ENCODE measurements around the gene LAMA2. TPM values are rescaled to one million over a fixed set of nuclear protein-coding genes. Genes with fewer than 3 reads are reported as not detected.

The LAMA2 gene
- polyA plus RNA-seq, 3 donors: not detected

DNA sequence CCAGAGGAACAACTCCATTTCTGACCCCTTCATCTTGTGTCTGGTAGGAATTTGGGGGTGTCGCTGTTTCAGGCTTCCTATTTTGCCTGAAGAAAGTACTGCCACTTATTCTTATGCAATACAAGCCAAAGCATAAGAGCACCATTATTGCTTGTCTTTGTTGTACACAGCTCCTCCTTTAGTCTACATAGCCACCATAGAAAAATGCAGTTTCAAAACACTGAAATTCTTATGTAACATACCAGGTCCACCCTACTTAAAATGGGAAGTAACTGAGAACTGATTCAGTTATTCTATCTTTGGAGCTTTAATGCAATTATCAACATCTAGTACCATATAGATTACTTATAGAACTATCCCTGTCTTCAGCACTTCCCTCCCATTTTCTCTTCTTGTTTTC, 571.5 kb downstream of the LAMA2 start:
- peak overlapping the region; percentile 73 to 77 for H3K27ac ChIP-seq (ENCODE audit: low read depth in 1 of 2, low read length in 2 of 2)
- H3K27me3 Mint-ChIP-seq (ENCODE audit: low read depth in 3 of 3): peaks cover 0 to 2% (median 0%) of the 10 kb centered on the region in 3 donors

DNA sequence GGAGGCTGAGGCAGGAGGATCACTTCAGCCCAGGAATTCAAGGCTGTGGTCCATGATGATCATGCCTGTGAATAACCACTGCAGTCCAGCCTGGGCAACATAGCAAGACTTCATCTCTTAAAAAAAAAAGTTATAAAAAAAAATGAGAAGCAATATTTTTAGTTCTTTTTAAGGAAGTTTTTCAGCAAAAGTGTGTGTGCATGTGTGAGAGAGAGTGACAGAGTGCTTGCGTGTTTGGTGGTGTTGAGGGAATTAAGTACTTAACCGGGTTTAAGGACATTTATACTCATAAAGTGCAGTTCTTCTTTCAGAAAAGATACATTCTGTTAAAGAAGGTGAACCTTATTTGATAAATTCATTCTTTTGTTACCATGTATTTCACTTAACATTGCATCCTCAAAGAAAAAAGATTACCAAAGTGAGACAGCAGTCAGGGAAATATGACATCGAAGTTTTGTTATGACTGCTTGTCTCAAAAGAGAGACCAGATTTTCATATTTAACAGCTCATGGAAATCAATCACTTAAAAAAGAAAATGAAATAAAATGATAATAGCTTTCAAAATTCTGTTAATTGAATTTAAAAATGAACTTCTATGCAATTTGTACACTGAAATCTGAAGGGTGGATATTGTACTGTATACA, 572.3 kb downstream of the LAMA2 start:
- WGBS (ENCODE audit: insufficient coverage): no CpG with 5 or more reads among the region's 3 CpGs
- Histone ChIP-seq H3K4me1 (ENCODE audit: control insufficient read depth in 1 of 2, insufficient read depth in 2 of 2, low read length in 2 of 2) (peaks cover 18 to 26% of the 10 kb centered on the region in 2 donors), H3K9me3 (replicated peaks in 1 of 2; ENCODE audit: control insufficient read depth in 1 of 2, insufficient read depth in 1 of 2, low read length in 2 of 2) (no peaks in the 10 kb centered on the region), H3K4me2 (replicated peaks; ENCODE audit: extremely low read depth, low read length, poor library complexity, severe bottlenecking) (peak overlapping the region; percentile 32), H3K9ac (ENCODE audit: insufficient read depth, low read length, poor library complexity, severe bottlenecking) (no peak overlapping the region), H3K27ac (ENCODE audit: low read depth in 1 of 2, low read length in 2 of 2) (peak overlapping the region; percentile 73 to 77), H4K20me1 (ENCODE audit: insufficient read depth, low read length) (no peaks in the 10 kb centered on the region), H3K79me2 (ENCODE audit: insufficient read depth, low read length) (no peaks in the 10 kb centered on the region), H3K36me3 (replicated peaks in 1 of 2; ENCODE audit: control insufficient read depth in 1 of 2, insufficient read depth in 2 of 2, low read length in 2 of 2) (no peaks in the 10 kb centered on the region), H2AFZ (ENCODE audit: insufficient read depth, low read depth, low read length, poor library complexity, severe bottlenecking) (no peak overlapping the region), H3K4me3 (replicated peaks in 1 of 3; ENCODE audit: low read depth in 2 of 3, low read length in 3 of 3) (peak overlapping the region in 1 of 3 experiments; percentile 40), H3K27me3 (ENCODE audit: control insufficient read depth in 2 of 2, insufficient read depth in 2 of 2, low read length in 2 of 2) (no peaks in the 10 kb centered on the region)
- Mint-ChIP-seq H3K27ac (peak overlapping the region; percentile 75 to 92 (median 88)), H3K4me1 (peaks cover 18% of the 10 kb centered on the region), H3K9me3 (peaks cover 0 to 3% (median 0%) of the 10 kb centered on the region in 7 donors), H3K36me3 (no peaks in the 10 kb centered on the region), H3K27me3 (ENCODE audit: low read depth in 3 of 3) (peaks cover 0 to 2% (median 0%) of the 10 kb centered on the region in 3 donors), H3K4me3 (peak overlapping the region in 1 of 2 donors; percentile 26)
- intact Hi-C loops (cut with micrococcal nuclease): no loop called here
- DNase-seq: peak; percentile 31 to 39 (median 32)
- TF ChIP-seq, protein P1, sequence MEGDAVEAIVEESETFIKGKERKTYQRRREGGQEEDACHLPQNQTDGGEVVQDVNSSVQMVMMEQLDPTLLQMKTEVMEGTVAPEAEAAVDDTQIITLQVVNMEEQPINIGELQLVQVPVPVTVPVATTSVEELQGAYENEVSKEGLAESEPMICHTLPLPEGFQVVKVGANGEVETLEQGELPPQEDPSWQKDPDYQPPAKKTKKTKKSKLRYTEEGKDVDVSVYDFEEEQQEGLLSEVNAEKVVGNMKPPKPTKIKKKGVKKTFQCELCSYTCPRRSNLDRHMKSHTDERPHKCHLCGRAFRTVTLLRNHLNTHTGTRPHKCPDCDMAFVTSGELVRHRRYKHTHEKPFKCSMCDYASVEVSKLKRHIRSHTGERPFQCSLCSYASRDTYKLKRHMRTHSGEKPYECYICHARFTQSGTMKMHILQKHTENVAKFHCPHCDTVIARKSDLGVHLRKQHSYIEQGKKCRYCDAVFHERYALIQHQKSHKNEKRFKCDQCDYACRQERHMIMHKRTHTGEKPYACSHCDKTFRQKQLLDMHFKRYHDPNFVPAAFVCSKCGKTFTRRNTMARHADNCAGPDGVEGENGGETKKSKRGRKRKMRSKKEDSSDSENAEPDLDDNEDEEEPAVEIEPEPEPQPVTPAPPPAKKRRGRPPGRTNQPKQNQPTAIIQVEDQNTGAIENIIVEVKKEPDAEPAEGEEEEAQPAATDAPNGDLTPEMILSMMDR (IDR thresholded peaks at IDR 0.05): no peak

More for the DNA sequence above, 571.5 kb downstream of the LAMA2 start:
- Histone ChIP-seq H3K36me3 (replicated peaks in 1 of 2; ENCODE audit: control insufficient read depth in 1 of 2, insufficient read depth in 2 of 2, low read length in 2 of 2) (no peaks in the 10 kb centered on the region), H3K4me1 (ENCODE audit: control insufficient read depth in 1 of 2, insufficient read depth in 2 of 2, low read length in 2 of 2) (peaks cover 18 to 26% of the 10 kb centered on the region in 2 donors), H3K4me2 (replicated peaks; ENCODE audit: extremely low read depth, low read length, poor library complexity, severe bottlenecking) (peak overlapping the region; percentile 32), H4K20me1 (ENCODE audit: insufficient read depth, low read length) (no peaks in the 10 kb centered on the region), H3K9ac (ENCODE audit: insufficient read depth, low read length, poor library complexity, severe bottlenecking) (no peak overlapping the region), H3K79me2 (ENCODE audit: insufficient read depth, low read length) (no peaks in the 10 kb centered on the region), H3K4me3 (replicated peaks in 1 of 3; ENCODE audit: low read depth in 2 of 3, low read length in 3 of 3) (peak overlapping the region in 1 of 3 experiments; percentile 40), H3K9me3 (replicated peaks in 1 of 2; ENCODE audit: control insufficient read depth in 1 of 2, insufficient read depth in 1 of 2, low read length in 2 of 2) (no peaks in the 10 kb centered on the region), H2AFZ (ENCODE audit: insufficient read depth, low read depth, low read length, poor library complexity, severe bottlenecking) (no peak overlapping the region), H3K27me3 (ENCODE audit: control insufficient read depth in 2 of 2, insufficient read depth in 2 of 2, low read length in 2 of 2) (no peaks in the 10 kb centered on the region)
- peak overlapping the region; percentile 75 to 92 (median 88) for H3K27ac Mint-ChIP-seq
- intact Hi-C loops (cut with micrococcal nuclease): no loop called here
- H3K9me3 Mint-ChIP-seq: peaks cover 0 to 7% (median 0%) of the 10 kb centered on the region in 7 donors
- no CpG with 5 or more reads among the region's 1 CpG for WGBS (ENCODE audit: insufficient coverage)
- peaks cover 18% of the 10 kb centered on the region for H3K4me1 Mint-ChIP-seq
- H3K36me3 Mint-ChIP-seq: no peaks in the 10 kb centered on the region
- TF ChIP-seq, protein P1 (IDR thresholded peaks at IDR 0.05): no peak
- H3K4me3 Mint-ChIP-seq: peak overlapping the region in 1 of 2 donors; percentile 26
- DNase-seq: peak; percentile 47 to 75 (median 66)
